RKO (cell line): ENCODE measurements around the gene ZNF140.

ENCODE experiments used
- DNase-seq: peaks from one replicate; pipeline ENCODE4 v3.0.0-alpha.2; 2016; ENCODE audit warnings: low spot score

Gene ZNF140

DNA sequence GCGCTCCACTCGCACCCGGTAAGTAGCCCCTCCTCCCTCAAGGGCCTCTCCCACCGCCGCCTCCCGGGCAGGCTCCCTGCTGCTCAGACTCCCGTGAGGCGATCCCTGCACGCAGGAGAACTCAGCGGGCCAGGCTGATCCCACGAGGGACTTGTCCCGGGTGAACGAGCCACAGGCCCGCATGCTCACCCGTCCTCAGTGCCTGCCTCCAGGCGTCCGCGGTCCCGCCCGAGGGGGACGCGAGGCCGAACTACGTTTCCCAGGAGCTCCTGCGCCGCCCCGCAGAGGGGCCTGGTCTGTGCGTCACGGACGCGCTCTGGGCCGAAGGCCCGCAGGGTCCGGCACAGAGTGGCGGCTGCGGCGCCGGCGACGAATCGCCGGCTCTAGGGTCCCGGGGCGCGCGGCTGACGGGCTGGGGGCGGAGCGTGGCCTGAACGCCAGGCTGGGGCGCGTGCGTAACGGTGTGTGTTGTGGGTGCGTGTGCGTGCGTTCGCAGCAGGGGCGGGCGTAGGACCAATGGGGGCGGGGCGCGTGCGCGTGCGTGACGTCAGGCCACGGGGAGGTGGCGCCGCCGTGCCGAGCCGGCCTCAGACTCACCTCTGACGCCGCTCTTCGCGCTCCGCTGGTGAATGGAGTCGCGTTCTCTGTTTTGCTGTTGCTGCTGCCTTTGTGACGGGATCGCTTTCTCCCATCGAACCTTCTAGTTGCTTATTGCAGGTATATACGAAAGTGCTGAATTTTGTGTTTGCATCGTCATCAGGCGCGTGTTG lies 49.5 kb downstream of the ZNF140 start, which contains the start of the genes ZNF10 and ZNF891:
Gene ZNF10 (plus strand): TSS at position 590 of the 770 bp plus-strand sequence. CDS start 13,866 bp downstream, outside the sequence.
Gene ZNF891 (minus strand): TSS at position 237 of the 770 bp plus-strand sequence. CDS start 8,356 bp downstream, outside the sequence.
- DNase-seq: peak; percentile 97

DNA sequence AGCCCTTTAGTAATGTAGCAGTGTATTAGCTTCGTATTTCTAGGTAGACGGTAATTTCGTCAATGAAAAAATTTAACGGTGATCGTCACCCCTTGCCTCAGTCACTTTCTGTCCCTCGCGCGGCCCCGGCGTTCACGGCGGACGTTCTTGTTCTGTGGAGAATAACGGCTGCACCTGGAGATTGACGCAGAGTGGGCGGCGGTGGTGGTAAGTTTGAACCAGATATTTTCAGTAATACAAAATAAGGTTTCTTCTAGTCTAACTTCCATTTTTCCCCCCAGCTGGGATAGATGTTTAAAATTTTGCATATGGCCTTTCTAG lies 50.0 kb downstream of the ZNF140 start:
- DNase-seq: no peak

DNA sequence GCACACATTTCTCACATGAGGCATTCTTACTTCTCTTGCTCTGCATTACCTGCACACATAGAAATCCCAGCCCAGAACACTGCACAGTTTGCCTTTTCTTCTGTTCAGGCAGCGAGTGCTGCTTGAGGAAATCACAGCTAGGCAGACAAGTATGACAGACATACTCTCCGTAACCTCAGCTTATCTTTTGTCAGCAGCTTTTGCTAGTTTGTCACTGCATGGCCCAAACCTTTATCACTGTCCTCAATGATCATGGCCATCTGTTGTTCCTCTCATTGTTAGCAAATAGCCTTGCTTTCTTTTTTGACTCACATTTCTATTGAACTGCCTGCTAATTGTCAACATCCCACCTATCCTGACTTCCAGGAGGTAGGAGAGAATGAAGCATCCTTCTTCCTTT lies 55.0 kb downstream of the ZNF140 start:
- no peak for DNase-seq

DNA sequence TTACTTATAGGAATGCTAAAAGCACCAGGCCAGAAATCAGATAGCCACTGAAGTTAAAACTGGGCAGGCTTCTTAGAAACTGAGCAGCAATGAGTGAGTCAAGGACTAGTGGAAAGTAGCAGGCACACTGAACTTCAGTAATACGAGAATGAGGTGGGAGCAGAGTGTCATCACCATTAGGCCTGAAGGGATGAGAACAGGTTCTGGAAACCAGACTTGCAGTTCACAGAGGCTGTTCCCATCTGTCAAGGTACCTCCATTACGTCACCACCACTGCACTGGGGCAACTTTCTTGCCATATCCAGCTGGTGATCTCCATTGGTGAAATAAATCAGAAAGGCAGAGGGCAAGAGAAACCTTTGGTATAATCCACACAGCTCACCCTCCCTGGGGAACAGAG lies 65.3 kb downstream of the ZNF140 start:
- no peak for DNase-seq

DNA sequence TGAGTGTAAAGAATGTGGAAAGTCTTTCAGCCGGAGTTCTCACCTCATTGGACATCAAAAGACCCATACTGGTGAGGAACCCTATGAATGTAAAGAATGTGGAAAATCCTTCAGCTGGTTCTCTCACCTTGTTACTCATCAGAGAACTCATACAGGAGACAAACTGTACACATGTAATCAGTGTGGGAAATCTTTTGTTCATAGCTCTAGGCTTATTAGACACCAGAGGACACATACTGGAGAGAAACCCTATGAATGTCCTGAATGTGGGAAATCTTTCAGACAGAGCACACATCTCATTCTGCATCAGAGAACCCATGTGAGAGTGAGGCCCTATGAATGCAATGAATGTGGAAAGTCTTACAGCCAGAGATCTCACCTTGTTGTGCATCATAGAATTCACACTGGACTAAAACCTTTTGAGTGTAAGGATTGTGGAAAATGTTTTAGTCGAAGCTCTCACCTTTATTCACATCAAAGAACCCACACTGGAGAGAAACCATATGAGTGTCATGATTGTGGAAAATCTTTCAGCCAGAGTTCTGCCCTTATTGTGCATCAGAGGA lies 75.5 kb downstream of the ZNF140 start:
- DNase-seq: peak; percentile 30
